ENCODE measurements around the gene EPC2.

The EPC2 gene

DNA sequence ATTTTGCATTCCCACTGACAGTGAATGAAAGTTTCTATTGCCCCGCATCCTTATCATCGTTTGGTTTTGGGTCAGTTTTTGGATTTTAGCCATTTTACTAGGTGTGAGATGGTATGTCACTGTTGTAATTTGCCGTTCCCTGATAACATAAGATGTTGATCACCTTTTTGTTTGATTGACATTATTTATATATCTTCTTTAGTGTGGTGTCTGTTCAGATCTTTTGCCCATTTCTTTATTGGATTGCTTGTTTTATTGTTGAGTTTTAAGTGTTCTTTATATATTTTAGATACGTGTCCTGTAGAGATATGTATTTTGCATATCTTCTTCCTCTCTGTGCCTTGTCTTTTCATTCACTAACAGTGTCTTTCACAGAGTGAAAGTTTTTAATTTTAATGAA, 55.3 kb downstream of the EPC2 start:
- Histone ChIP-seq H3K27me3 (ENCODE audit: insufficient read depth, low read depth, severe bottlenecking) (no peaks in the 10 kb centered on the region), H3K27ac (no peak overlapping the region), H3K36me3 (peaks cover 29% of the 10 kb centered on the region), H3K9me3 (ENCODE audit: severe bottlenecking) (peaks cover 3% of the 10 kb centered on the region), H3K4me3 (ENCODE audit: low read depth, low read length) (no peak overlapping the region)
- DNase-seq: no peak
- TF ChIP-seq, protein P1, sequence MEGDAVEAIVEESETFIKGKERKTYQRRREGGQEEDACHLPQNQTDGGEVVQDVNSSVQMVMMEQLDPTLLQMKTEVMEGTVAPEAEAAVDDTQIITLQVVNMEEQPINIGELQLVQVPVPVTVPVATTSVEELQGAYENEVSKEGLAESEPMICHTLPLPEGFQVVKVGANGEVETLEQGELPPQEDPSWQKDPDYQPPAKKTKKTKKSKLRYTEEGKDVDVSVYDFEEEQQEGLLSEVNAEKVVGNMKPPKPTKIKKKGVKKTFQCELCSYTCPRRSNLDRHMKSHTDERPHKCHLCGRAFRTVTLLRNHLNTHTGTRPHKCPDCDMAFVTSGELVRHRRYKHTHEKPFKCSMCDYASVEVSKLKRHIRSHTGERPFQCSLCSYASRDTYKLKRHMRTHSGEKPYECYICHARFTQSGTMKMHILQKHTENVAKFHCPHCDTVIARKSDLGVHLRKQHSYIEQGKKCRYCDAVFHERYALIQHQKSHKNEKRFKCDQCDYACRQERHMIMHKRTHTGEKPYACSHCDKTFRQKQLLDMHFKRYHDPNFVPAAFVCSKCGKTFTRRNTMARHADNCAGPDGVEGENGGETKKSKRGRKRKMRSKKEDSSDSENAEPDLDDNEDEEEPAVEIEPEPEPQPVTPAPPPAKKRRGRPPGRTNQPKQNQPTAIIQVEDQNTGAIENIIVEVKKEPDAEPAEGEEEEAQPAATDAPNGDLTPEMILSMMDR (IDR thresholded peaks at IDR 0.05; ENCODE audit: low read depth, low read length): no peak

DNA sequence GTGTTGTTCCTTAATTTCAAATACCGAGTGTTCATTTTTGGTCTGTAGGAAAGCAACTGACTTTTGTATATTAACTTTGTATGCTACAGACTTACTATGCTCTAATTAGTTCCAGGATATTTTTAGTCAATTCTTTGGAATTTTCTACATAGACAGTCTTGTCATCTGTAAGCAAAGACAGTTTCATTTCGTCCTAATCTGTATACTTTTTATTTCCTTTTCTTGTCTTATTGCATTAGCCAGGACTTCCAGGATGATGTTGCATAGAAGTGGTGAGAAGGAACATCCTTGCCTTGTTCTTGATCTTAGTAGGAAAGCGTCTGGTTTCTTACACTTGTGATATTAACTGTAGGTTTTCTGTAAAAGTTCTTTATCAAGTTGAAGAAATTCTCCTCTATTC, 56.5 kb downstream of the EPC2 start:
- TF ChIP-seq, protein P1 (IDR thresholded peaks at IDR 0.05; ENCODE audit: low read depth, low read length): no peak
- Histone ChIP-seq H3K9me3 (ENCODE audit: severe bottlenecking) (peaks cover 3% of the 10 kb centered on the region), H3K4me3 (ENCODE audit: low read depth, low read length) (no peak overlapping the region), H3K27me3 (ENCODE audit: insufficient read depth, low read depth, severe bottlenecking) (no peaks in the 10 kb centered on the region), H3K27ac (no peak overlapping the region), H3K36me3 (peaks cover 25% of the 10 kb centered on the region)
- DNase-seq: no peak

DNA sequence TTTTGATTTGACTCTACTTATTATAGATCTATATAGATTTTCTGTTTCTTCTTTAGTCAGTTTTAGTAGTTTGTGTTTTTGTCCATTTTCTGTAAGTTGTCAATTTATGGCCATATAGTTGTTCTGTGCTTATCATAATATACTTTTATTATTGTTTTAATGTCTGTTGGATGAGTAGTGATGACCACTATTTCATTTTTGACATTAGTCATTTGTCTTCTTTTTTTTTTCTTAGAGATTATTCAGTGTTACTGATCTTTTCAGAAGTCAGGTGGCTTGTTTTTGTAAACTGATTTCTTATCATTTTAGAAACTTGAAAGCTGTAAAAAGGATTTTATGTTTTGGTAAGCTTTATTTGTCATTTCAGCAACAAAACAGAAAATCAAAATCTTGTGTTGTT, 57.3 kb downstream of the EPC2 start:
- Histone ChIP-seq H3K9me3 (ENCODE audit: severe bottlenecking) (peaks cover 3% of the 10 kb centered on the region), H3K27me3 (ENCODE audit: insufficient read depth, low read depth, severe bottlenecking) (no peaks in the 10 kb centered on the region), H3K27ac (no peak overlapping the region), H3K4me3 (ENCODE audit: low read depth, low read length) (no peak overlapping the region), H3K36me3 (peaks cover 25% of the 10 kb centered on the region)
- no peak for DNase-seq
- TF ChIP-seq, protein P1 (IDR thresholded peaks at IDR 0.05; ENCODE audit: low read depth, low read length): no peak

DNA sequence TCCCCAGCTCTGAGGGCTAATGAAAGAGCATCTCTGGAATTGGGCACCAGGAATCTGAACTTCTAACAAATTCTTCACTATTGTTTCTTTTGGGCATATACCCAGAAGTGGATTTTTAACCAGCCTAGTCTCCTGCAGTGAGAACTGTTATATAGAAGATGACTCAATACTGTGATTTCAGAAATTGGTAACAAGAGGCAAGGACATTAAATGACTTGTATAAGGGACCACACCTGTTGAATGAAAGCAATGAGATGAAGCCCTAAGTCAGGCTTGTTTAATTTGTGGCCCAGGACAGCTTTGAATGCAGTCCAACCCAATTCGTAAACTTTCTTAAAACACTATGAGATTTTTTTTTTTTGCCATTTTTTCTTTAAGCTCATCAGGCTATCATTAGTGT, 57.9 kb downstream of the EPC2 start:
- Histone ChIP-seq H3K27ac (no peak overlapping the region), H3K9me3 (ENCODE audit: severe bottlenecking) (peaks cover 3% of the 10 kb centered on the region), H3K27me3 (ENCODE audit: insufficient read depth, low read depth, severe bottlenecking) (no peaks in the 10 kb centered on the region), H3K4me3 (ENCODE audit: low read depth, low read length) (no peak overlapping the region), H3K36me3 (peaks cover 25% of the 10 kb centered on the region)
- TF ChIP-seq, protein P1 (IDR thresholded peaks at IDR 0.05; ENCODE audit: low read depth, low read length): no peak
- no peak for DNase-seq

DNA sequence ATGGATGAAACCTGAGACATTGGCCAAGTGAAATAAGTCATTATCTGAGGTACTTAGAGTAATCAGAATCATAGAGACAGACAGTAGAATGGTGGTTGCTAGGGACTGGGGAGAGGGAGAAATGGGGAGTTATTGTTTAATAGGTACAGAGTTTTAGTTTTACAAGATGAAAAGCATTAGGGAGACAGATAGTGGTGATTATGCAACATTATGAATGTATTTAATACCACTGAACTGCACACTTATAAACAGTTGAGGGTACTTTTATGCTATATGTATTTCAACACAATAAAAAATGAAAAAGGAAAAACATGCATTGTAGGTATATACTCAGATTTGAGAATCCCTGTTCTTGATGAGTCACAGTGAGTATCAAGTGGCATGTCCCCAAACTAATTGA, 59.7 kb downstream of the EPC2 start:
- peaks cover 3% of the 10 kb centered on the region for H3K9me3 ChIP-seq (ENCODE audit: severe bottlenecking)
- no peak overlapping the region for H3K4me3 ChIP-seq (ENCODE audit: low read depth, low read length)
- H3K27me3 ChIP-seq (ENCODE audit: insufficient read depth, low read depth, severe bottlenecking): no peaks in the 10 kb centered on the region
- peaks cover 25% of the 10 kb centered on the region for H3K36me3 ChIP-seq
- no peak for DNase-seq
- H3K27ac ChIP-seq: no peak overlapping the region
- TF ChIP-seq, protein P1 (IDR thresholded peaks at IDR 0.05; ENCODE audit: low read depth, low read length): no peak

DNA sequence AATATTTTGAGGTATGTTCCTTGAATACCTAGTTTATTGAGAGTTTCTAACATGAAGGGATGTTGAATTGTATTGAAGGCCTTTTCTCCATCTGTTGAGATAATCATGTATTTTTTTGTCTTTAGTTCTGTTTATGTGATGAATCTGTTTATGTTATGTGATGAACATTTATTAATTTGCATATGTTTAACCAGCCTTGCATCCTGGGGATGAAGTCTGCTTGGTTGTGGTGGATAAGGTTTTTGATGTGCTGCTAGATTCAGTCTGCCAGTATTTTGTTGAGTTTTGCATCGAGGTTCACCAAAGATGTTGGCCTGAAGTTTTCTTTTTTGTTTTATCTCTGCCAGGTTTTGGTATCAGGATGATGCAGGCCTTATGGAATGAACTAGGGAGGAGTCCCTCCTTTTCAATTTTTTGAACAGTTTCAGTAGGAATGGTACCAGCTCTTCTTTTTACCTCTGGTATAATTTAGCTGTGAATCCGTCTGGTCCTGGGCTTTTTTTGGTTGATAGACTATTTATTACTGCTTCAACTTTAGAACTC, 71.9 kb downstream of the EPC2 start:
- TF ChIP-seq, protein P1 (IDR thresholded peaks at IDR 0.05; ENCODE audit: low read depth, low read length): no peak
- Histone ChIP-seq H3K9me3 (ENCODE audit: severe bottlenecking) (no peaks in the 10 kb centered on the region), H3K27ac (no peak overlapping the region), H3K4me3 (ENCODE audit: low read depth, low read length) (no peak overlapping the region), H3K36me3 (no peaks in the 10 kb centered on the region; the same call in 1 of the 2 replicates), H3K27me3 (ENCODE audit: insufficient read depth, low read depth, severe bottlenecking) (no peaks in the 10 kb centered on the region)
- DNase-seq: no peak

Data from WERI-Rb-1 (cell line).